Peyer's patch (tissue), 4 donors: Measurements from ENCODE around the gene CC2D2A.

Source experiments
- POLR2A ChIP-seq, 2 donors: fragments of 450-650 bp; IDR thresholded peaks; one replicate each; pipeline ENCODE4 v1.5.1; 2017; ENCODE audit warnings: antibody characterized with exemption in 2 of 2, mild to moderate bottlenecking in 2 of 2, moderate library complexity in 2 of 2
- TF ChIP-seq, protein P1 (sequence below), 6 experiments: fragments of 450-650 bp in 4 of 6; fragments of 200-600 bp in 2 of 6; sonication (generic) in 1 of 6; IDR thresholded peaks; one replicate each; pipeline ENCODE4 v1.5.1; 2017 to 2019; ENCODE audit warnings: antibody characterized with exemption in 6 of 6, mild to moderate bottlenecking in 3 of 6, moderate library complexity in 1 of 6

DNA sequence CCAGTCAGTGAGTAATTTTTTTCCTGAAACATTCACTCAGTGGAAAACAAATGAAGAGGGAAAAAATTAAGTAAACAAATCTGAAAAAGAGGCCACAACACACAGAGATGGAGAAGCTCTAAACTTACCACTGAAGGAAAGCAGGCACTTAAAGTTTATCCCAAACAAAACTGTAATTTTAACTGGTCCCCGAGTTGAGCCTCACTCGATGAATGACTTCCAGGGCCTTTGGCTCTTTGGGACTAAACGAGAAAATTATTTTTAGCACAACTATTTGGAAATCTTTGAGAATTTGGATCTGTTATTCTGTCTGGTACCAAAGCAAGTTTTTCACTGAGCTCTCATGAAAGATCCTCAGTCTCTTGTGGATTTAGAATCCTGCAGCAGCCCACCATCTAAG is 42.0 kb upstream of the CC2D2A start, which contains the start of gene C1QTNF7:
- TF ChIP-seq, protein P1, sequence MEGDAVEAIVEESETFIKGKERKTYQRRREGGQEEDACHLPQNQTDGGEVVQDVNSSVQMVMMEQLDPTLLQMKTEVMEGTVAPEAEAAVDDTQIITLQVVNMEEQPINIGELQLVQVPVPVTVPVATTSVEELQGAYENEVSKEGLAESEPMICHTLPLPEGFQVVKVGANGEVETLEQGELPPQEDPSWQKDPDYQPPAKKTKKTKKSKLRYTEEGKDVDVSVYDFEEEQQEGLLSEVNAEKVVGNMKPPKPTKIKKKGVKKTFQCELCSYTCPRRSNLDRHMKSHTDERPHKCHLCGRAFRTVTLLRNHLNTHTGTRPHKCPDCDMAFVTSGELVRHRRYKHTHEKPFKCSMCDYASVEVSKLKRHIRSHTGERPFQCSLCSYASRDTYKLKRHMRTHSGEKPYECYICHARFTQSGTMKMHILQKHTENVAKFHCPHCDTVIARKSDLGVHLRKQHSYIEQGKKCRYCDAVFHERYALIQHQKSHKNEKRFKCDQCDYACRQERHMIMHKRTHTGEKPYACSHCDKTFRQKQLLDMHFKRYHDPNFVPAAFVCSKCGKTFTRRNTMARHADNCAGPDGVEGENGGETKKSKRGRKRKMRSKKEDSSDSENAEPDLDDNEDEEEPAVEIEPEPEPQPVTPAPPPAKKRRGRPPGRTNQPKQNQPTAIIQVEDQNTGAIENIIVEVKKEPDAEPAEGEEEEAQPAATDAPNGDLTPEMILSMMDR (IDR thresholded peaks at IDR 0.05): no peak
- TF ChIP-seq POLR2A (IDR thresholded peaks at IDR 0.05): no peak
